ENCODE data around the gene ANXA2. TPM values are rescaled to one million over a fixed set of nuclear protein-coding genes. Genes with fewer than 3 reads are reported as not detected.

Gene ANXA2
- total RNA-seq, 4 donors from 2014 or later, result 487 to 718 (median 620) TPM

- no peak overlapping the region for H3K27ac ChIP-seq
Observed at GRCh38 chr15:60364612-60364924, 33.2 kb downstream of the ANXA2 start.

DNA sequence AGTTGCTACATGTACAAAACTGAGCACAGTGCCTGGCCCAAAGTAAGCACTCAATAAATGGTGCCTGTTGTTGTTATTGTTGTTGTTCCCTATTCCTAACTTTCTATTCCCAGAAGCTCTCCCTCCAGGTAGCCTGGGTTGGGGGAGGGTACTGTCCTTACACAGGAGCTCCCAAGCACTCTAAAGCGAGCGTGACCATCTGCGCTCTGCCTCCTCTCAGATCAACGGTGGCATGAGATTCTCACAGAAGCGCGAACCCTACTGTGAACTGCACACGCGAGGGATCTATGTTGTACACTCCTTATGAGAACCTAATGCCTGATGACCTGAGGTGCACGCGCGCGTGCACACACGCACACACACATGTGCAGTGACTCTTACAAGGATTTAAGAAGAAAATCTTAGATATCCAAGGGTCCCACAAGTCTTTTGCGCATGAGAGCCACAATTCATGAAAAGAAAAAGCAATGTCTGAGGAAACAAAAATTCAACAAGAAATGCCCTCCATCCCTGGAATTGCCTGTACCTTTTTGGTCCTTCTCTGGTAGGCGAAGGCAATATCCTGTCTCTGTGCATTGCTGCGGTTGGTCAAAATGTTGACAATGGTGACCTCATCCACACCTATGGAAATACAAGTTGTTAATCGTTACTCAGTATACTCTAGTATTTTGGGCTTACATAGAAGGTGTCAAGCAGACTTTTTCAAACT, 33.7 kb downstream of the ANXA2 start:
- Histone ChIP-seq H3K36me3 (peaks cover 0 to 31% (median 5%) of the 10 kb centered on the region in 4 donors), H3K9me3 (no peaks in the 10 kb centered on the region)

More at GRCh38 chr15:60364612-60364924, 33.2 kb downstream of the ANXA2 start:
- in situ Hi-C loops (cut with MboI; ENCODE audit: low pct_ligation_motif_present in 1 of 4, low pct_unique_long_range_greater_than_20kb in 1 of 4, low sequenced_read_pairs in 3 of 4), result loop anchor here in 1 of 4 donors (5.0 kb wide), 1 partner anchor 73 kb away; no protein-coding TSS in a partner anchor
- no peak for DNase-seq
- Histone ChIP-seq H3K27me3 (no peaks in the 10 kb centered on the region), H3K9me3 (no peaks in the 10 kb centered on the region), H3K36me3 (peaks cover 0 to 31% (median 2%) of the 10 kb centered on the region in 4 donors), H3K4me3 (no peak overlapping the region), H3K4me1 (peaks cover 8 to 41% (median 25%) of the 10 kb centered on the region in 4 donors)
- intact Hi-C loops (cut with DNase I; ENCODE audit: low total_unique reads), result loop anchor here (5.0 kb wide), 1 partner anchor 83 kb away; no protein-coding TSS in a partner anchor
- WGBS, 2 donors (ENCODE audit: low coverage in 1 of 2), result 89 to 94% methylated on average over 2 of the region's 2 CpGs
- TF ChIP-seq, protein P1, sequence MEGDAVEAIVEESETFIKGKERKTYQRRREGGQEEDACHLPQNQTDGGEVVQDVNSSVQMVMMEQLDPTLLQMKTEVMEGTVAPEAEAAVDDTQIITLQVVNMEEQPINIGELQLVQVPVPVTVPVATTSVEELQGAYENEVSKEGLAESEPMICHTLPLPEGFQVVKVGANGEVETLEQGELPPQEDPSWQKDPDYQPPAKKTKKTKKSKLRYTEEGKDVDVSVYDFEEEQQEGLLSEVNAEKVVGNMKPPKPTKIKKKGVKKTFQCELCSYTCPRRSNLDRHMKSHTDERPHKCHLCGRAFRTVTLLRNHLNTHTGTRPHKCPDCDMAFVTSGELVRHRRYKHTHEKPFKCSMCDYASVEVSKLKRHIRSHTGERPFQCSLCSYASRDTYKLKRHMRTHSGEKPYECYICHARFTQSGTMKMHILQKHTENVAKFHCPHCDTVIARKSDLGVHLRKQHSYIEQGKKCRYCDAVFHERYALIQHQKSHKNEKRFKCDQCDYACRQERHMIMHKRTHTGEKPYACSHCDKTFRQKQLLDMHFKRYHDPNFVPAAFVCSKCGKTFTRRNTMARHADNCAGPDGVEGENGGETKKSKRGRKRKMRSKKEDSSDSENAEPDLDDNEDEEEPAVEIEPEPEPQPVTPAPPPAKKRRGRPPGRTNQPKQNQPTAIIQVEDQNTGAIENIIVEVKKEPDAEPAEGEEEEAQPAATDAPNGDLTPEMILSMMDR (IDR thresholded peaks at IDR 0.05), result no peak
- TF ChIP-seq EP300 (IDR thresholded peaks at IDR 0.05; ENCODE audit: low read depth), result no peak
- no peak for TF ChIP-seq POLR2AphosphoS5 (IDR thresholded peaks at IDR 0.05)
- no peak for TF ChIP-seq POLR2A (IDR thresholded peaks at IDR 0.05)

GRCh38 chr15:60363087-60363549, 34.7 kb downstream of the ANXA2 start:
- Histone ChIP-seq H3K36me3 (peaks cover 0 to 38% (median 5%) of the 10 kb centered on the region in 4 donors), H3K4me1 (peaks cover 8 to 37% (median 25%) of the 10 kb centered on the region in 4 donors), H3K9me3 (no peaks in the 10 kb centered on the region), H3K4me3 (no peak overlapping the region), H3K27me3 (no peaks in the 10 kb centered on the region), H3K27ac (peak overlapping the region; percentile 41 to 65 (median 58))
- 50 to 60% methylated on average over 2 of the region's 2 CpGs for WGBS, 2 donors (ENCODE audit: low coverage in 1 of 2)
- in situ Hi-C loops (cut with MboI; ENCODE audit: low pct_ligation_motif_present in 1 of 4, low pct_unique_long_range_greater_than_20kb in 1 of 4, low sequenced_read_pairs in 3 of 4), result loop anchor here in 1 of 4 donors (5.0 kb wide), 1 partner anchor 74 kb away; no protein-coding TSS in a partner anchor
- TF ChIP-seq POLR2AphosphoS5 (IDR thresholded peaks at IDR 0.05) (peak in 1 of 3 donors; percentile 26), POLR2A (IDR thresholded peaks at IDR 0.05) (no peak), EP300 (IDR thresholded peaks at IDR 0.05; ENCODE audit: low read depth) (no peak)
- TF ChIP-seq, protein P1 (IDR thresholded peaks at IDR 0.05), result no peak
- intact Hi-C loops (cut with DNase I; ENCODE audit: low total_unique reads), result loop anchor here (5.0 kb wide), 1 partner anchor 84 kb away; no protein-coding TSS in a partner anchor
- DNase-seq, result no peak

More for the DNA sequence above, 33.7 kb downstream of the ANXA2 start:
- Histone ChIP-seq H3K4me3 (no peak overlapping the region), H3K27ac (peak overlapping the region in 1 of 4 donors; percentile 62), H3K4me1 (peaks cover 8 to 39% (median 25%) of the 10 kb centered on the region in 4 donors), H3K27me3 (no peaks in the 10 kb centered on the region)
- in situ Hi-C loops (cut with MboI; ENCODE audit: low pct_ligation_motif_present in 1 of 4, low pct_unique_long_range_greater_than_20kb in 1 of 4, low sequenced_read_pairs in 3 of 4), result loop anchor here in 1 of 4 donors (5.0 kb wide), 1 partner anchor 73 kb away; no protein-coding TSS in a partner anchor
- DNase-seq, result no peak
- intact Hi-C loops (cut with DNase I; ENCODE audit: low total_unique reads), result loop anchor here (5.0 kb wide), 1 partner anchor 83 kb away; no protein-coding TSS in a partner anchor
- TF ChIP-seq POLR2AphosphoS5 (IDR thresholded peaks at IDR 0.05), result no peak
- TF ChIP-seq, protein P1 (IDR thresholded peaks at IDR 0.05), result no peak
- TF ChIP-seq POLR2A (IDR thresholded peaks at IDR 0.05), result no peak
- no peak for TF ChIP-seq EP300 (IDR thresholded peaks at IDR 0.05; ENCODE audit: low read depth)
- 88% methylated on average over 3 to 17 of the region's 17 CpGs for WGBS, 2 donors (ENCODE audit: low coverage in 1 of 2)

Measured in transverse colon (tissue), 4 donors.